Endothelial cell of umbilical vein (primary cell): Measurements from ENCODE around the gene GAS7. TPM values are rescaled to one million over a fixed set of nuclear protein-coding genes. Genes with fewer than 3 reads are reported as not detected.

Experiments
- BruUV-seq: library from RNA; stranded (reverse); fragments of 400-500 nt; replicated peaks from 2 replicates; lab custom pipeline; 2021; lab: Mats Ljungman, UMichigan
- CTCF ChIA-PET: fragments of 300-600, 350-600 bp; sonication (Branson Sonifier 250); formaldehyde crosslinking; loops from one replicate; lab custom pipeline; 2021; ENCODE audit warnings: antibody characterized with exemption, inconsistent platforms; lab: Charles Lee
- POLR2A ChIA-PET: fragments of 300-600, 350-600 bp; sonication (Branson Sonifier 250); formaldehyde crosslinking; loops from one replicate; lab custom pipeline; 2021; ENCODE audit warnings: antibody characterized with exemption, inconsistent platforms; lab: Charles Lee
- DNase-seq: peaks from one replicate; pipeline ENCODE4 v3.0.0-alpha.2; 2011; ENCODE audit warnings: low read depth, low spot score
- FAIRE-seq: peaks from 2 replicates; lab custom pipeline; 2011; peaks lifted over from hg19 to GRCh38; lab: Jason Lieb, UNC
- H2AFZ ChIP-seq: 2 replicates; pipeline ENCODE4 v1.6.0; 2012; ENCODE audit warnings: low read depth, low read length, control low read depth, inconsistent platforms
- H3K27ac ChIP-seq: 2 replicates; pipeline ENCODE4 v1.5.1; 2011; ENCODE audit warnings: low read depth, mild to moderate bottlenecking, control low read depth, low read length, moderate library complexity; ENCODE audit not compliant: insufficient read depth
- H3K27me3 ChIP-seq, 2 experiments: 2 replicates each; pipeline versions ENCODE4 v1.6.0 to v1.6.1; 2011; ENCODE audit warnings: low read length in 2 of 2, mixed read lengths in 1 of 2; ENCODE audit not compliant: control insufficient read depth in 2 of 2, insufficient read depth in 2 of 2
- H3K36me3 ChIP-seq, 2 experiments: 2 replicates in 1 of 2; 3 replicates in 1 of 2; pipeline ENCODE4 v1.5.1; 2011; ENCODE audit warnings: low read length in 2 of 2, mild to moderate bottlenecking in 1 of 2, moderate library complexity in 1 of 2; ENCODE audit not compliant: control insufficient read depth in 2 of 2, insufficient read depth in 2 of 2; ENCODE audit errors: extremely low read depth in 1 of 2
- H3K4me1 ChIP-seq: 3 replicates; pipeline ENCODE4 v1.5.1; 2011; ENCODE audit warnings: mild to moderate bottlenecking, low read length; ENCODE audit not compliant: control insufficient read depth, insufficient read depth; ENCODE audit errors: extremely low read depth
- H3K4me2 ChIP-seq: 2 replicates; pipeline ENCODE4 v1.6.1; 2011; ENCODE audit warnings: low read length, control low read depth, mixed read lengths; ENCODE audit not compliant: insufficient read depth
- H3K4me3 ChIP-seq, 3 experiments: fragments of 200-600 bp in 1 of 3; sonication (generic), shearing (Covaris generic) in 1 of 3; replicated peaks in 1 of 3; 2 replicates each; pipeline ENCODE4 v1.5.1; 2011 to 2016; ENCODE audit warnings: control low read depth in 3 of 3, low read length in 3 of 3, mild to moderate bottlenecking in 2 of 3, inconsistent platforms in 1 of 3, low read depth in 1 of 3, moderate library complexity in 1 of 3; ENCODE audit not compliant: insufficient read depth in 1 of 3
- H3K79me2 ChIP-seq: 2 replicates; pipeline ENCODE4 v1.6.0; 2012; ENCODE audit warnings: low read length, inconsistent platforms; ENCODE audit not compliant: control insufficient read depth, insufficient read depth
- H3K9ac ChIP-seq: replicated peaks from 2 replicates; pipeline ENCODE3; 2011; ENCODE audit warnings: low read length, control low read depth; ENCODE audit not compliant: insufficient read depth; ENCODE audit errors: extremely low read depth
- H3K9me1 ChIP-seq: replicated peaks from 3 replicates; pipeline ENCODE4 v1.6.0; 2011; ENCODE audit warnings: mild to moderate bottlenecking, low read length; ENCODE audit not compliant: control insufficient read depth, insufficient read depth; ENCODE audit errors: extremely low read depth
- H3K9me3 ChIP-seq: replicated peaks from 2 replicates; pipeline ENCODE4 v1.5.1; 2012; ENCODE audit warnings: low read length, inconsistent platforms; ENCODE audit not compliant: control insufficient read depth, insufficient read depth
- H4K20me1 ChIP-seq: replicated peaks from 2 replicates; pipeline ENCODE3; 2011; ENCODE audit warnings: mild to moderate bottlenecking, low read length; ENCODE audit not compliant: control insufficient read depth, insufficient read depth; ENCODE audit errors: extremely low read depth
- CTCF ChIP-seq, 2 donors: IDR thresholded peaks; 1 replicate in 1 of 2; 2 replicates in 1 of 2; pipeline ENCODE4 v1.5.1; 2011; ENCODE audit warnings: low read length in 2 of 2, mild to moderate bottlenecking in 2 of 2, moderate library complexity in 2 of 2, control low read depth in 1 of 2, inconsistent platforms in 1 of 2, low read depth in 1 of 2; ENCODE audit not compliant: insufficient read depth in 1 of 2; ENCODE audit errors: extremely low read depth in 1 of 2
- EZH2 ChIP-seq: IDR thresholded peaks from 2 replicates; pipeline ENCODE4 v1.6.1; 2012; ENCODE audit warnings: borderline replicate concordance, low read depth, mild to moderate bottlenecking, moderate library complexity, low read length, inconsistent platforms; ENCODE audit not compliant: severe bottlenecking
- FOS ChIP-seq: IDR thresholded peaks from 2 replicates; pipeline ENCODE4 v1.6.1; 2011; ENCODE audit warnings: mild to moderate bottlenecking, low read length, moderate library complexity, borderline replicate concordance; ENCODE audit not compliant: insufficient read depth
- GATA2 ChIP-seq: IDR thresholded peaks from 2 replicates; pipeline ENCODE4 v1.7.0; 2011; ENCODE audit warnings: low read depth, mild to moderate bottlenecking, moderate library complexity, mixed read lengths, low read length; ENCODE audit not compliant: insufficient read length, insufficient read depth
- JUN ChIP-seq: IDR thresholded peaks from 2 replicates; pipeline ENCODE4 v1.6.1; 2011; ENCODE audit warnings: borderline replicate concordance, low read depth; ENCODE audit not compliant: insufficient read length, insufficient read depth
- MAX ChIP-seq: IDR thresholded peaks from 2 replicates; pipeline ENCODE4 v1.6.1; 2011; ENCODE audit not compliant: insufficient read depth, insufficient read length
- MYC ChIP-seq: IDR thresholded peaks from one replicate; pipeline ENCODE4 v1.6.1; 2011; ENCODE audit warnings: mild to moderate bottlenecking, low read depth, low read length
- POLR2A ChIP-seq: IDR thresholded peaks from 2 replicates; pipeline ENCODE4 v1.6.1; 2012; ENCODE audit warnings: low read depth, mild to moderate bottlenecking, control low read depth, low read length
- POLR2AphosphoS5 ChIP-seq: IDR thresholded peaks from 2 replicates; pipeline ENCODE4 v1.6.1; 2012; ENCODE audit warnings: low read depth, mild to moderate bottlenecking, control low read depth, low read length, moderate library complexity; ENCODE audit not compliant: insufficient read depth
- dilution Hi-C: fragments of 300-500 bp; cut with MboI; formaldehyde crosslinking; loops from one replicate; pipeline ENCODE4 v1.15.0; 2019; ENCODE audit warnings: low sequenced_read_pairs; ENCODE audit not compliant: extremely low pct_ligation_motif_present
- intact Hi-C: fragments of 100-400 bp; cut with micrococcal nuclease; formaldehyde crosslinking; loops from one replicate; pipeline ENCODE4 v1.10.0; 2022
- polyA plus RNA-seq, 4 experiments: library from polyadenylated mRNA; depleted of rRNA in 3 of 4; stranded (reverse) in 3 of 4; unstranded in 1 of 4; fragments of >200 nt; gene quantifications; 2 replicates each; pipeline versions ENCODE4 v1.2.1 to v1.2.3, GENCODE V29; 2011 to 2012; ENCODE audit warnings: missing spikeins in 1 of 4
- total RNA-seq: library from RNA; stranded (reverse); gene quantifications from 2 replicates; pipeline ENCODE4 v1.2.3, GENCODE V29; 2021

Gene GAS7
- total and polyA plus RNA-seq, 2 donors (not counting 3 experiments of a cell fraction or from before 2014, with no cell fraction given): not detected

- no peak for DNase-seq
- no peaks in the 10 kb centered on the region for H3K4me1 ChIP-seq
- CTCF ChIA-PET: no interaction called here
- peaks cover 3% of the 10 kb centered on the region for H3K9me3 ChIP-seq
- dilution Hi-C loops: no loop called here
- no peaks in the 10 kb centered on the region for H4K20me1 ChIP-seq
- TF ChIP-seq FOS (no peak), CTCF (IDR thresholded peaks at IDR 0.05; ENCODE audit: extremely low read depth in 1 of 2, insufficient read depth in 1 of 2, low read depth in 1 of 2, low read length in 2 of 2) (no peak), MAX (no peak), EZH2 (no peak), GATA2 (no peak), MYC (no peak), POLR2AphosphoS5 (no peak), JUN (no peak), POLR2A (no peak)
- H3K79me2 ChIP-seq: no peaks in the 10 kb centered on the region
- no peak overlapping the region for H3K27ac ChIP-seq
- intact Hi-C loops: no loop called here
- no peak overlapping the region for H3K4me2 ChIP-seq
- H3K9me1 ChIP-seq: no peaks in the 10 kb centered on the region
- H3K9ac ChIP-seq: no peak overlapping the region
- H3K4me3 ChIP-seq: no peak overlapping the region
- no peak for FAIRE-seq
- POLR2A ChIA-PET: no interaction called here
- no peaks in the 10 kb centered on the region for H3K27me3 ChIP-seq
- no TSS peak for BruUV-seq
- no peak overlapping the region for H2AFZ ChIP-seq
- no peaks in the 10 kb centered on the region for H3K36me3 ChIP-seq
Observed at GRCh38 chr17:10182785-10183184, 15.6 kb downstream of the GAS7 start.
